GM23338 (cell line): ENCODE results near the gene OR52K1. TPM values are rescaled to one million over a fixed set of nuclear protein-coding genes. Genes with fewer than 3 reads are reported as not detected.

Experiments used
- ATAC-seq: fragments of 200-7000 bp; cut with Tn5 transposase; 3 replicates; pipeline ENCODE4 v1.9.1; 2020
- DNase-seq: peaks from one replicate; pipeline ENCODE4 v3.0.0-alpha.2; 2015; ENCODE audit warnings: low spot score
- H2AFZ ChIP-seq: fragments of 200-600 bp; sonication (generic); 2 replicates; pipeline ENCODE4 v1.8.0; 2016; ENCODE audit warnings: antibody characterized with exemption, mild to moderate bottlenecking, moderate library complexity
- H3F3A ChIP-seq: fragments of 200-600 bp; sonication (generic); replicated peaks from 2 replicates; pipeline ENCODE4 v1.8.0; 2017; ENCODE audit warnings: antibody characterized with exemption, mixed run types, low read depth
- H3K27ac ChIP-seq: fragments of 200-600 bp; sonication (generic); 2 replicates; pipeline ENCODE4 v1.6.1; 2016; ENCODE audit warnings: low read depth
- H3K27me3 ChIP-seq: fragments of 200-600 bp; sonication (generic); 2 replicates; pipeline ENCODE4 v1.8.0; 2016; ENCODE audit warnings: mild to moderate bottlenecking, mixed run types, moderate library complexity; ENCODE audit not compliant: insufficient read depth
- H3K36me3 ChIP-seq: fragments of 200-600 bp; sonication (generic); 2 replicates; pipeline ENCODE4 v1.8.0; 2016; ENCODE audit warnings: mild to moderate bottlenecking; ENCODE audit not compliant: insufficient read depth
- H3K4me1 ChIP-seq: fragments of 200-600 bp; sonication (generic); 2 replicates; pipeline ENCODE4 v1.8.0; 2016; ENCODE audit warnings: mild to moderate bottlenecking, moderate library complexity; ENCODE audit not compliant: insufficient read depth
- H3K4me2 ChIP-seq: fragments of 200-600 bp; sonication (generic); 2 replicates; pipeline ENCODE4 v1.7.1; 2017; ENCODE audit warnings: mixed run types
- H3K4me3 ChIP-seq: fragments of 200-600 bp; sonication (generic); 2 replicates; pipeline ENCODE4 v1.6.1; 2016; ENCODE audit warnings: mixed run types
- H3K79me2 ChIP-seq: fragments of 200-600 bp; sonication (generic); replicated peaks from 2 replicates; pipeline ENCODE4 v1.8.0; 2017; ENCODE audit warnings: mild to moderate bottlenecking; ENCODE audit not compliant: insufficient read depth
- H3K9me2 ChIP-seq: fragments of 200-600 bp; sonication (generic); 2 replicates; pipeline ENCODE4 v1.8.0; 2017; ENCODE audit not compliant: insufficient read depth
- H4K20me1 ChIP-seq: fragments of 200-600 bp; sonication (generic); replicated peaks from 2 replicates; pipeline ENCODE4 v1.8.0; 2017; ENCODE audit warnings: mild to moderate bottlenecking; ENCODE audit not compliant: insufficient read depth
- H3K27ac Mint-ChIP-seq: 2 replicates; pipeline ENCODE4 v1.8.0; 2020; ENCODE audit warnings: inconsistent platforms, mild to moderate bottlenecking, moderate library complexity, mixed read lengths
- H3K27me3 Mint-ChIP-seq: 3 replicates; pipeline ENCODE4 v1.8.0; 2022; ENCODE audit warnings: low read depth, mild to moderate bottlenecking, moderate library complexity, mixed read lengths, inconsistent platforms; ENCODE audit not compliant: insufficient read depth, poor library complexity
- H3K36me3 Mint-ChIP-seq: 3 replicates; pipeline ENCODE4 v1.8.0; 2021; ENCODE audit warnings: low read depth, mild to moderate bottlenecking, inconsistent platforms, moderate library complexity, mixed read lengths
- H3K4me1 Mint-ChIP-seq: 3 replicates; pipeline ENCODE4 v1.8.0; 2020; ENCODE audit warnings: mild to moderate bottlenecking, inconsistent platforms, mixed read lengths
- H3K4me3 Mint-ChIP-seq: 3 replicates; pipeline ENCODE4 v1.8.0; 2021; ENCODE audit warnings: moderate library complexity, mild to moderate bottlenecking, inconsistent platforms, mixed read lengths
- H3K9me3 Mint-ChIP-seq: 3 replicates; pipeline ENCODE4 v1.8.0; 2020; ENCODE audit warnings: moderate library complexity, mild to moderate bottlenecking, inconsistent platforms, mixed read lengths
- EZH2 ChIP-seq: fragments of 200-600 bp; sonication (generic); IDR thresholded peaks from one replicate; pipeline ENCODE4 v1.8.0; 2017; ENCODE audit warnings: antibody characterized with exemption, mild to moderate bottlenecking, low read depth; ENCODE audit not compliant: unreplicated experiment
- EZH2phosphoT487 ChIP-seq: fragments of 200-600 bp; sonication (generic); IDR thresholded peaks from one replicate; pipeline ENCODE4 v1.8.1; 2018; ENCODE audit warnings: antibody characterized with exemption; ENCODE audit not compliant: unreplicated experiment
- NANOG ChIP-seq: IDR thresholded peaks from 2 replicates; pipeline ENCODE4 v1.6.1; 2016; ENCODE audit warnings: antibody characterized with exemption, borderline replicate concordance
- POLR2AphosphoS5 ChIP-seq: IDR thresholded peaks from 2 replicates; pipeline ENCODE4 v1.6.1; 2016; ENCODE audit warnings: antibody characterized with exemption, low read depth
- ZNF114 ChIP-seq: fragments of 250-450 bp; sonication (Bioruptor Pico); IDR thresholded peaks from 2 replicates; pipeline ENCODE4 v1.5.0; 2020; ENCODE audit warnings: mild to moderate bottlenecking, moderate library complexity
- ZNF462 ChIP-seq: fragments of 250-450 bp; sonication (Bioruptor Pico); IDR thresholded peaks from 2 replicates; pipeline ENCODE4 v1.5.0; 2020; ENCODE audit warnings: mild to moderate bottlenecking, moderate library complexity
- polyA plus RNA-seq: library from polyadenylated mRNA; unstranded; fragments of >200 nt; fragmentation: Nextera tagmentation; extraction: Ambion mirVana; gene quantifications from 2 replicates; pipeline ENCODE4 v1.2.1, GENCODE V29; 2016
- total RNA-seq: library from RNA; depleted of rRNA; stranded (reverse); fragments of >200 nt; shearing (Covaris generic); gene quantifications from 2 replicates; pipeline ENCODE4 v1.2.3, GENCODE V29; 2014

The OR52K1 gene
- total and polyA plus RNA-seq, 2 experiments from 2014 or later, result not detected

GRCh38 chr11:4436411-4436810, 46.0 kb upstream of the OR52K1 start (continued):
- no peak for TF ChIP-seq EZH2phosphoT487

- DNase-seq (no peak), ATAC-seq (no peak)
- Histone ChIP-seq H3F3A (no peaks in the 10 kb centered on the region), H3K4me3 (no peak overlapping the region), H3K4me1 (no peaks in the 10 kb centered on the region), H2AFZ (no peak overlapping the region), H3K4me2 (no peak overlapping the region), H3K36me3 (no peaks in the 10 kb centered on the region), H3K27ac (no peak overlapping the region), H3K9me2 (peaks cover 12% of the 10 kb centered on the region; the same call in 1 of the 2 replicates), H3K79me2 (no peaks in the 10 kb centered on the region), H4K20me1 (no peaks in the 10 kb centered on the region), H3K27me3 (no peaks in the 10 kb centered on the region)
- Mint-ChIP-seq H3K27me3 (peaks cover 2% of the 10 kb centered on the region), H3K36me3 (no peaks in the 10 kb centered on the region), H3K9me3 (peaks cover 3% of the 10 kb centered on the region; the same call in 1 of the 3 replicates), H3K4me3 (no peak overlapping the region), H3K27ac (no peak overlapping the region), H3K4me1 (no peaks in the 10 kb centered on the region)
- TF ChIP-seq POLR2AphosphoS5, result no peak
- no peak for TF ChIP-seq NANOG
Observed at GRCh38 chr11:4441515-4441914, 40.9 kb upstream of the OR52K1 start.

- no peaks in the 10 kb centered on the region for H3K36me3 ChIP-seq
- H2AFZ ChIP-seq, result no peak overlapping the region
- no peak for DNase-seq
- H3F3A ChIP-seq, result no peaks in the 10 kb centered on the region
- Mint-ChIP-seq H3K9me3 (peaks cover 3% of the 10 kb centered on the region; the same call in 1 of the 3 replicates), H3K36me3 (no peaks in the 10 kb centered on the region), H3K27ac (no peak overlapping the region), H3K4me3 (no peak overlapping the region), H3K4me1 (no peaks in the 10 kb centered on the region), H3K27me3 (peaks cover 2% of the 10 kb centered on the region)
- no peak; the same call in 2 of the 3 replicates for ATAC-seq
- no peak for TF ChIP-seq NANOG
- TF ChIP-seq ZNF462, result no peak
- TF ChIP-seq POLR2AphosphoS5, result no peak
- no peak for TF ChIP-seq EZH2
- no peak for TF ChIP-seq EZH2phosphoT487
- no peak for TF ChIP-seq ZNF114 (CRISPR knock-in tag)
- H3K4me2 ChIP-seq, result no peak overlapping the region
- H3K27ac ChIP-seq, result no peak overlapping the region
- H3K4me1 ChIP-seq, result no peaks in the 10 kb centered on the region
- no peaks in the 10 kb centered on the region for H4K20me1 ChIP-seq
- H3K27me3 ChIP-seq, result no peaks in the 10 kb centered on the region
- no peak overlapping the region for H3K4me3 ChIP-seq
- peaks cover 18% of the 10 kb centered on the region; the same call in 1 of the 2 replicates for H3K9me2 ChIP-seq
- H3K79me2 ChIP-seq, result no peaks in the 10 kb centered on the region
Observed at GRCh38 chr11:4443232-4443891, 39.1 kb upstream of the OR52K1 start.
